Left kidney (tissue), 2 donors: ENCODE measurements around the gene TMTC1. TPM values are rescaled to one million over a fixed set of nuclear protein-coding genes. Genes with fewer than 3 reads are reported as not detected.

Experiments used
- DNase-seq: peaks from one replicate; pipeline ENCODE4 v3.0.0-alpha.2; 2013
- polyA plus RNA-seq: library from polyadenylated mRNA; unstranded; fragments of 120-200 nt; gene quantifications from one replicate; pipeline ENCODE4 v1.2.1, GENCODE V29; 2013; ENCODE audit not compliant: insufficient read length

Gene TMTC1
- polyA plus RNA-seq, 1 donor, result 26.2 TPM

DNA sequence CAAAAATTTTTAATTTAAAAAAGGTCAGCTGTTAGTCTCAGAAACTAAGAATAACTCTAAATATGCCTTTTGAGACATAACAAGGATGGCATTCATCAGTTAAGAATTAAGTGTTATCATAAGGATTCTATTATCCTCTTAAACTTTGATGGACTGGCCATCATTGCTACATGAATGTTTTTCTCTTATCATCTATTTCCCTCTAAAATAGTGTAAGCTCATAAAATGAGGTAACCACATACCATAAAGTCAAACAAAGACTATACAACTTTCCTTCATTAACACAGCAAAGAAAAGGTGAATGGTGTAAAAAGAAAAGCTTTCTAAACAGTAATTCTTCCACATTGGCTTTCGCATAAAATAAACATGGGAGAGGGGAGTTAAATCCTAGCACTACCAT is 41.1 kb downstream of the TMTC1 start:
- DNase-seq, result no peak

DNA sequence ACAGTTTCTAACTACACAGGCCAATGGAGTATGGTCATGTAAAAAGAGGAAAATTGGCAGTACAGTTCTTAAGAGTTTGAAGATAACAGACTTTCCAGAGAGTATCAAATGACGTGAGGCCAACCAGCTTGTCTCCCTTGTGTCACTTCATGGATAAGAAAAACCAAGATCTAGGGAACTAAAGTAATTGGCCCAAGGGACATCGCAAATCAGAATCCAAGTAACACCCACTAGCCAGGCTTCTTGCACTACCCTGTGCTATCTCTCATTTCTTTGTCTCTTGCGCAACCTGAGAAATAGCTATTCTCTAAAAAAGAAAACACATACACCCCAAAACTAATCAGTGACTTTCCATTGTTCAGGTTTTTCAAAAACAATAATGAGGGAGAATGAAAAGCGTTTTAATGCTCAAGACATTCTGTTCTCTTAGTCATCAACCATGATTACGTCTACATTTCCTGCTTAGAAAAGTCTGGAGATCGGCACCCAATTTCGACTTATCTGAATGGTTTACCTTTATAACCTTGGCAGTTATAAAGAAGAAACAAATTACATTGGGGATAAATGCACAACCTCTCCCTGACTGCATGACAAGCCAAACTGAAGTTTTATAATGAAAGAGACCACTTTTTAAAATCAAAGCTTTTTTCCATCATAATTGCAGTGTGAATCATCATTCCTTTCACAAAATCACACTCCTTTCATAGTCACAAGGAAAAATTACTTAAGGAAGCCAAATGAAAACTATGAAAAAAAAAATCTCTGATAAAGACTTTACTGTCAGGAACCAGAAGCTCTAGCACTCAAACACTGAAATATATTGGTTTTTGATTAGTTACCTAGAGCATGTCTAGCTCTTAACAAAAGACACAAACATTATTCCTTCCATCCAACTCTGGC is 42.1 kb downstream of the TMTC1 start:
- no peak for DNase-seq

DNA sequence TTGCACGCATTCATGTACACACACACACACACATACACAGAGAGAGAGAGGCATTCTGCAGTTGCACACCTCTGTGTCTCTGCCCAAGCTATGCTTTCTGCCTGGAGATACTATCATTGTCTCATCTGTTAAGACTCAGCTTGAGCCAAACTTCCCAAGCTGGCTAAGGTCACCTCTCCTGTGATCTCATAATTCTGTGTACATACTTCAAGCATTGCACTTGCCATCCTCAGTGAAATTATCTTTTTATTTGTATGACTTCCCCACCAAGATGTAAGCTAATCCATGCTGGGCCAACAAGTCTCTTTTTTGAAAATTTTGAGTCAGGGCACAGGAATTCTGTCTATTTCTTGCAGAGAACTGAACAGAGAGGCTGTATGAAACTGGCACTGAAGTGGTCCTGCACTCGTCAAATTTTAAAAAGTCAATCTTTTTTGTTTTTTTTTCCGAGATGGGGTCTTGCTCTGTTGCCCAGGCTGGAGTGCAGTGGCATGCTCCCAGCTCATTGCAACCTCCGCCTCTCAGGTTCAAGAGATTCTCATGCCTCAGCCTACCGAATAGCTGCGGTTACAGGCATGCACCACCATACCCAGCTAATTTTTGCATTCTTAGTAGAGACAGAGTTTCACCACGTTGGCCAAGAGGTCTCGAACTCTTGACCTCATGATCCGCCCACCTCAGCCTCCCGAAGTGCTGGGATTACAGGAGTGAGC is 44.3 kb downstream of the TMTC1 start:
- no peak for DNase-seq

DNA sequence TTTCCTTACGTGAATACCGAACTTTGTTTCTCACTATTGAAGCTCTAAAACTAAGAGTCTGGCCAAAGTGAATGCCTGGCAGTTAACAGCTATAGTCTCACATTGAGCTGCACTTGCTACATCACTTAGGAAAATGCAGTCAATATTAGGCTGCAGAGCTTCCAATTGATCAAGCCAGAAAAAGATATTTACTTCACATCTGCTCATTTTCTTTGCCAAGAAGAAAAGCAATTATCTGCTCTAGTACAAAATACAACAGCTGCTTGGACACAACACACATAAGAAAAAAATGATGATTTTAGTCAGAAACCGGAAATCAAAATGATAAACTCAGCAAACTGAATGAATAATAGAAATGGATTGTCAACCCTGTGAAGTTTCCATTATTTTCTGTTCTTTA is 45.4 kb downstream of the TMTC1 start:
- DNase-seq, result no peak

DNA sequence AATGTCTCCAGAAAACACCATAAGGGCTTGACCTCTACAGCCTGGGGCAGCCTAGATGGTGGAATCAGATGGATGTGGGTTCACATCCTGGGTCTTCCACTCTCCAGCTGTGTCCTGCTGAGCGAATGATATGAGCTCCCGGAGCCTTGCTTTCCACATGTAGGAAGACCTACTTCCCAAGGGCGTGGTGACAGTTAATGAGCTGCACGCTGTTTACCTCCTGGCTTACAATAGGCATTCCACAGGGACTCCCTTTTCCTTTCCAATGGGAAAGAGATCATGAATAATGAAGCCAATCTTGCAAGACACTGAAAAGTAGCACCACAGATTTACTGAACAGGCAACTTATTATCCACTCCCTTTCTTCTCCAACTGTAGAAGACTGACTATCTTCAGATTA is 46.1 kb downstream of the TMTC1 start:
- DNase-seq, result no peak

DNA sequence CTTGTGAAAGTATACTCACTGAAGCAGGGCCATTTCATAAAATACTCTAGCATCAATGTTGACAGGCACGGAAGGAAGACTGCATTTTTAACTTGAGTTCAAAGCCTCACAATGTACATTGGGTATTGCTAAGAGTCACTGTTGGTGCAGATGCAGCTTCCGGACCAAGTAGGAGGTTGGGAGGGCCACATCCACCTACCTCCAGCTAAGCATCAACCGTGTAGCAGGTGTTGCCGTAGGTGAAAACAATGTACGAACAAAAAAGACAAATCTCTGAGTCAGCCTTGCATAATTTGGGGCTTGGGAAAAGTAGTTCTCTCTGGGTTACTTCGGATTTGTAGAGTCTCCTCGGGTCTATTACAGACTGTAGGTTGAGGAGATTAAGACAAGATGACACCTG is 48.1 kb downstream of the TMTC1 start:
- no peak for DNase-seq

DNA sequence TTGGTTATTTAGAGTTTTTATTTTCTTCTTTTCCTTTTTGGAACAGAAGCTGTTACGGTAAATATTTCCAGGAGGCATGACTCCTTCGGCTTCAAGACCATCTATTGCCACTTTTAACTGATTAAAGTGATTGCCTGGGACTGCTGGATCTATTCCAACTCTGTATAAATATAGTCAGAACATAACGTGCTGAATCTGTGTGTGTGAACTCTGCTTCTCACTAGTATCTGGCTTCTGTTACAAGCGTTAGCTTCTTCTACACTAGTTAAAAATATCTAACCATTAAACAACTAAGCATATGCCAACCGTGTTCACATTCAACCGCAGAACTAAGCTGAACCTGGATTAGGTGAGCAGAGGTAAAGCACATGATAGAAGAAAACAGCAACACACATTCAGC is 49.0 kb downstream of the TMTC1 start:
- no peak for DNase-seq

DNA sequence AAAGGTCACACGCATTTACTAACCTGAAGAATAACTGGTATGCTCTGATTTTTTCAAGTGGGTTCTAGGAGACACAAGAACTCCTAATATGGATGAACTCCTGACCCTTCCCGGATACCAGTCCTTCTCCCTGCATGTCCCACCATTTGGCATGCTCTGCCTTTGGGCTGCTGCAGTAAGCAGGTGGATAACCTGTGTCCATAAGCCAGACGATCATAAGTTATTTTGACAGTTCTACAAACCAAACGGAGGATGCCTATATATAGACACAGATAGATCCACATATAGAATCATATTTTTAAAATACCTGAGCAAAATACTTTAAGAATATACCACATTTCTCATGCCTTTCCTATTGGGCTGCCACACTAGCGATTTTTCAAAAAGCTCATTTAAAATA is 49.4 kb downstream of the TMTC1 start:
- DNase-seq, result no peak

DNA sequence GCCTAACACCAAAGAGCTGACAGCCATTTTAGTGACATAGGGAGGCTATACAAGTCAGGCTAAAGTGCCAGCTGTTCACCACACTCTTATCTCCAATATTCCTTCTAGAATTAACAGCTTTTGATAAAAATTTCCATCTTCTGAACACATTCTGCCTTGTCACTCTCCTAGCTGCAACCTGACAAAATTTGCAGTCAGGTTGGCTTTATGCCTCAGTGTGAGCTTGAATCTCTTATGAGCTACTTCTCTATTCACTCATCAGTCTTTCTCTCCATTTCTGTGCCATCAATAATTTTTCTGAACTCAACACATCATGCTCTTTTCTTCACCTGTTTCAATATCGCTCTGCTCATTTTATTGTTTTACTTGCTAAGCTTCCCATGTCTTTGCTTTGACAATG is 50.2 kb downstream of the TMTC1 start:
- no peak for DNase-seq

DNA sequence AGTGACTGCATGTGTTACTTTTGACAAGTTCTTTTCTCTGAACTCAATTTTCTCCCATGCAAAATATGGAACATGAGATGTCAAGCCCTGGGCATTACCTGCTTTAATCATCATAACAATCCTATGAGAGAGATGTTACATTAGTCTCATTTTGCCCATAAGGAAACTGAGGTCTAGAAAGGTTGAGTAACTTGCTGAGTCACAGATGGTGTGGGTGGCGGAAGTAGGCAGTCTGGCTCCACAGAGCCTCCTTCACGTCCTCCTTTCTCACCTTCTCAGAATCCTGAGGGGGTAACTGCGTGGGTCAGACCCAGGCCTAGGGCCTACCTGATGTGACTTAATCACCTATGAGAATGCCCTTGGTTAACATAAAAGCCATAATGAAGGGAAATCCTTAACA is 50.7 kb downstream of the TMTC1 start:
- no peak for DNase-seq

DNA sequence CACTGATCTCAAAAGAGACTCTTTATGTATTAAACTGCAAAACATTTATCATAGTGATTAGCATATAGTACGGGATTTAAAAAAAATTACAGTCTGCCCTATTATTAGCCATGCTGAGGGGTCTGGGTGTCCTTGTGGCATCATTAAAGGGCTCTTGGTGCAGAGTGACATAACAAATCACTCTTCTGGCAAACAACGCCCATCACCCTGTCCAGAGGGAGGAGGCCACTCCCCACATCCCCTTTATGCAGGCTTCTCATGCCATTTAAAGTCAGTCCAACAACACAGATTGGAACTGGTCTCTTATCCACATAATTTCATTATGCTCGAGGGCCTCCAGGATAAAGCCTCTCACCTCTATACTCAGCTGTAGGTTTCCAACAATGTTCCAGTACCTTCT is 51.1 kb downstream of the TMTC1 start:
- no peak for DNase-seq

DNA sequence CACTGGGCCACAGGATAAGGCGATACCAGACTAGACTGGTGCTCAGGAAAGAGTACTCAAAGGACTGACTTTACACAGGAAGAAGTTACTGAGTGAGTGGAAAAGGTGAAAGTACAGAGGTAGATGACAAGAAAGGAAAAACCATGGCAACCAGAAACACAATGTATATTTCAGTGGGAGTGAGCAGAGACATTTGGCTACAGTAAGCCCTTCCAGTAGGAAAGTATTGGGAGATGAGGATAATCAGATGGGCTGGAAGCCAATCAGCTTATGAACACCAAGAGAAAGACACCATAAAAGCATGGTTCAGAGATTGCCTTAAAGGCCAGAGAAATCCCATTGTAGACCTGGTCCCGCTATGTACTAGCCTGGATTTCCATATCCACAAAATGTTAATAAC is 51.6 kb downstream of the TMTC1 start:
- DNase-seq, result no peak

DNA sequence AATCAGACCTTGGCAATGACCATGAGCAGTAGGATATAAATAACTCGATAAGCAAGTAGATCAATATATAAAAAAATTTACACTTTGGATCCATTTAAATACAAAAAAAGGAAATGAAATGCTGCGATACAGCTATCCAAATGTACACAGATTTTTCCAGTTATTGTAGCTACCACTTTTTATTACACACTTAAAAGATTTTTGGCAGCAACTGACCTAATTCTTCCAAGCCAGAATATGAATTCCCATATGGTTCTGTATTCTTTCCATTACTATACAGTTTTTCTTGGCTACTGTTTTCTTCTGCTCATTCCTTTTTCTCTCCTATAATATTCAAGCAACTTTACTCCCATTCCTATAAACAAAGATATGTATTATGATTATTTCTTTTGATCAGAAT is 52.2 kb downstream of the TMTC1 start:
- DNase-seq, result no peak

DNA sequence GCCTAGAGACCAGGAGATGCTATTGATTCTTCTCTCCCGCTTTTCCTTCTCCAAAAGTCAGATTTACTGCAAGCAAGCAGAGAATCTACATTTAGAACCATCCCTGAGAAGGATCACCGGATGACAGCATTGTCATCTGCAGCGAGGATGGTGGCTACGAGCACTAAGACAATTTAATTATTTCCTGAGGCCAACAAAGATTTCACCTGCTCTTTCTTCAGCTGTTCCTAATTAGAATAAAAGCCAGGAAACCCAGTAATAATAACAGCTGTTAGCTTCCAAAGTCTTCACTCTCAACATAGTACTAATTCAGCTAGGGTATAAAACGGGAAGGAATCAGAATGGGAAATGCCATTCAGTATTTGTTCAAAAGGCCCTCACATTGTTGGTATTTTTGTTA is 53.3 kb downstream of the TMTC1 start:
- DNase-seq, result no peak

DNA sequence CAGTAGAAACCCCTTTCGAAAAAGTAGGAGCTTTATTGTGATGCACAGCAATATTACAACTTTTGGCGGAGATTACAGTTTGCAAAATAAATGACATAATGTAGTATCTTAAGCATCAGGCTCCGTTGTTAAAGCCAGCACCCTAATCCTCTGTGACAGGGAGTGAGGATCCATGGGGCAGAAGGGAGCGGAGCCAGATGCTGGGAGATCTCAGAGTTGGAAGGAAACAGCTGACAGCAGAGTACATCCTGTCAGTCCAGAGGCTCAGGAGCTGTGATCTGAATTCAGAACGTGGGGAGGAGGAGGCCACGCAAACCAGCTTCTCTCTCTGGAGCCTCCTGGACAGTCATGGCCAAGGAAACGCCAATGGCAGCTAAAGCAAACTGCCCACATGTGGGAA is 55.7 kb downstream of the TMTC1 start:
- DNase-seq, result no peak

DNA sequence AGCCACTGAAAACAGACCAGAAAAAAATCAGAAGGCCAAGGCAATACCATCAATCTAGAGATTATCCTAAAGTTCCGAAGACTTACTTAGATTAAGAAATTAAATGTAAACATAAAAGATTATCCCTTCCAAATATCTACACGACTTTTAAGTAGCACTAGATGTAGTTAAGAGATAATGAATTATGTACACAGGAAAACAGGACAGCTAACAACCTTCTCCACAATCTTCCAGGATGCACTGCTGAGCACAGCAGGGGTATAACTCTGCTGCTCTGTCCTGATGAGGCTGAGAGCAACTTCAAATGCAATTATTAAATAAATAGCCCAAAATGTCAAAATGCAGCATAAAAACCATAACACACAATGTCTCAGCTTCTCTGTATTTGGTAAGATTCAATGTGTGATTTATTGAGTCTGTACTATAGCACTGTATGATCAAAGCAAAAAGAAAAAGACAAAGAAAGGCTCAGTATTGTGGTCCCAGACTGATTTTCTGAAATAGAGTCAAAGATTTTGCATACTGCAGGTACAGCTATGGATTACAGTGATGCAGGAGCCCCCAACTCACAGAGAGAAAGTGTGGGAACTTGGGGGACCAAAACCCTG is 56.9 kb downstream of the TMTC1 start:
- DNase-seq, result no peak

DNA sequence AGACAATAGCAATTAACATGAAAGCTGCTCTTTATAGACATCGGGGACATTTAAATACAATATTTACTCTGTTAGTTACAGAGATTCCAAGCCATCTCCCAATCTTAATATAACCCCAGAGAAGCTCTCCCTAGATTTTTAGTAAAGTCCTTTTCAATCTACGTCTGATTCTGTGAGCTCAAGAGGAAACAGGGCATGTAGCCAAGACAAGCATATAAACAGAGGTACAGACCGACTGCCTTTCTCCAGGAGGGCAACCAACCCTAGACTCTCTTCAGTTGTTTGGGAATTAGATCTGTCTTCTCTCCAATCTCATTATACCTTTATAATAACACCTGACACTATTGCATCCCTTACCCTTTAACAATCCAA is 57.4 kb downstream of the TMTC1 start:
- no peak for DNase-seq

DNA sequence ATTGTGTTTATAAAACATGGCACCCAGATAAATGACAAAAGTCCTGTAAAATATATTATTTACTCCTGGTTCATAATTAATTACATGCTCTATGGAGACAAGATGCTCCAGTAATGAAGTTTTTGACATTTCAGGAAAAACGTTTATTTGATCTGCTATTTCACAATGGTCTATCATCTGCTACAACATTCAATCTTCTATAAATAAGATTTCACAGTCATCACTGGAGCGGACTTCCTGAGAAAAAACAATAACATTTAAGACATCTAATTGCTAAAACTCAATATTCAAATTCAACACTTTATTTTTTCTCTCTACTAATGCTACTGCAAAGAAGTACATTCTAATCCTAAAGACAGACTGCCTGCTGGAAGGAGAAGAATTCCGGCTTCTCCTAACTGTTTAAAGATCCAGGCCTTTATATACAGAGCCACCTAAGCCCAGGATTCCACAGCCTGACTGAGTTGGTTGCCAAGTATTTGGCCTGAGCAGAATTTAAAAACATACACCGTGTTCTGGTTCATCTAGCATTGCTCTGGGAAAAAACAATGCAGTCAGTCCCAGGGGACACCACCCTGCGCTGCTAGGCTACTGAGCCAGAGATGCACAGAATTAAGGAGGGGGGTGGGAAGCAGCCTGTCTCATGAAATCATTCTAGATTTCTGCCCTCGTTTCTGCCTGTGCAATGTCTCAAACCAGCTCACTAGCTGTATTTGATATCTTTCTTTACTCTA is 58.0 kb downstream of the TMTC1 start:
- DNase-seq, result no peak

DNA sequence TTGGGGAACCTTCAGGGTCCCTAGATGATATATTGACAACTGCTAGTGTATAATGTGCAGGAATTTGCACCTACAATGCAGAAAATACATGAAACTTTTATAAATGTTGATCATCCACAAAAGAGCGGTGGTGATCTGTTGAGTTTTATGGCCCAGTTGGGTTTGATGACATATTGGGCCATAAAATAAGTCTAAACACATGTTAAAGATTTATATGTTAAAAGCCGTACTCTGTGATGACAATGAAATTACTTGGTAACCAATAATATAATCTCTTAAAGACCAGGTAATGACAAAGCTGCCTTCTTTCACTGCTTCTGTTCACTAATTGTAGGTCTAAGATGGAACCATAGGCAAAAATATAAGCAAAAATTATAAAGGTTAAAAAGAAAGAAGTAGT is 61.6 kb downstream of the TMTC1 start:
- DNase-seq, result no peak

DNA sequence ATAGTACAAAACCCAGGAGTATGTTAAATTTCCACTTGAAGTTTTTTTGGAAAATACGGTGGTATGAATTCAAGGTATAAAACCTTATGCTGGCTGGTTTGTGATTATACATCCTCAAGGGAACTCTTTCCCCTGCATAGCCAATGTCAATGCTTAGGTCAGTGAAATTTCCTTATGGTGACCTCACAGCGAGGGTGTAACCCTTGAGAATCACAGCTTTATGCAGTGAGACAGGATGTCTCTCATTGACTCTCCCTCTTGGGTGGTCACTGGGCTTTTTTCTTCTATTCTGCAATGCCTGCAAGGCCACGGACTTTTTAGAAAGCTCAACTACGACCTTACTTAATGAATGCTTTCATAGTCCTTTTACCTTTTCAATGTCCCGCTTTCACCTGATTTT is 64.4 kb downstream of the TMTC1 start:
- DNase-seq, result no peak

DNA sequence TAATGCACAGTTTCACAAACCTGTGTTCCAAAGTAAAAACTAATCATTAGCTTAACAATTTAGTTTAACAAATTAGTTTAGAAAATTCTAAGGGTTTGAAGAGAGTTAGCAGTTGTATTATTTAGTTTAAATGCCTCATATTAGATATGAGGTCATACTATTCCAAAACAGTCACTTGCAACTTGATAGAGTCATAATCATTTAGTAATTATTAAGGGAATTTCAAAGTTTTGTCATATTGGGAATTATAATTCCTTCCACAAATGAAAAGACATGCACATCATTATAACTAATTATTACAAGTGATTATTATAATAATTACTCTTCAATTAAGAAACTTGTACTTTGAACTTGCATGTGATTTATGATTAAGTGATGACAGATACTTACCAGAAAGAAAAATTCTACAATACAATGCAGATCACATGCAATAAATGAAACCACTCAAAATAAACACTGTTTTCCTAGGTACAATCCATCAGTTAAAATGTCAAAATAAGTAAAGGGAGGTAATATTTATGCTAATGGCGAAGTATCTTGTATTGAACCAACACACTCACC is 66.1 kb downstream of the TMTC1 start:
- DNase-seq, result no peak

DNA sequence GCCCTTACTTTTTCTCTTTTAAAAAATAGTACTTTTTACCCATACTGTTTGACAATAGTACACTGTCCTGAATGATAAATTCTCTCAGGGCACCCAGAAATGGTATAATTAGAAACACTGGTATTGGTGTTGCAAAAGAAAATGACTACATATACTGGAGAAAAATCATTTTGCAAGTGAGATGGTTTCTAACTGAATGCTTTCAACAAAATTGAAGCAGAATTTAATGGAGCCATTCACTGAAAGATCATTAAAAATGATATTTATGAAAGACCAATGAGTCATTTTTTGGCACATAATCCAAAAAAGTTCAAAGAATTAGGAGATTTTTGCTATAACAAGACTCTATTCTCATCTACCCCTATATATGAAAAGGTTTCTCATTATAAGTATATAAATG is 68.8 kb downstream of the TMTC1 start:
- DNase-seq, result no peak
